Measurements from ENCODE around the gene PER1. TPM values are rescaled to one million over a fixed set of nuclear protein-coding genes. Genes with fewer than 3 reads are reported as not detected.

The PER1 gene
- total RNA-seq, 2 experiments from 2014 or later = 55.7 to 56.1 TPM

Other genes starting within 250 kb of the PER1 start
- 1 to 10 TPM; 4.0 to 4.1 TPM for gene RNF227, start 236.1 kb downstream of the PER1 start, total RNA-seq
- 1 to 10 TPM; 7.5 to 8.4 TPM for gene KCNAB3, start 222.5 kb downstream of the PER1 start, total RNA-seq
- gene TRAPPC1, start 220.5 kb downstream of the PER1 start, total RNA-seq = 100 to 1,000 TPM; 131 to 143 TPM
- 10 to 100 TPM; 45.3 to 45.7 TPM for gene CNTROB, start 220.2 kb downstream of the PER1 start, total RNA-seq
- not detected for gene GUCY2D, start 149.8 kb downstream of the PER1 start, total RNA-seq
- gene ALOX15B, start 113.3 kb downstream of the PER1 start, total RNA-seq = under 1 TPM in 1 of 2 experiments, not detected in 1; 0.08 TPM
- gene ALOX12B, start 64.7 kb downstream of the PER1 start, total RNA-seq = 1 to 10 TPM; 3.7 to 4.1 TPM
- gene ALOXE3, start 33.9 kb downstream of the PER1 start, total RNA-seq = under 1 TPM in 1 of 2 experiments, not detected in 1; 0.10 TPM
- gene HES7, start 28.3 kb downstream of the PER1 start, total RNA-seq = 1 to 10 TPM; 1.9 to 2.0 TPM
- 10 to 100 TPM; 27.7 to 28.4 TPM for gene VAMP2, start 10.5 kb upstream of the PER1 start, total RNA-seq
- gene TMEM107, start 24.0 kb upstream of the PER1 start, total RNA-seq = 10 to 100 TPM; 26.0 to 26.3 TPM
- 1 to 10 TPM; 5.1 to 5.2 TPM for gene BORCS6, start 37.8 kb upstream of the PER1 start, total RNA-seq
- gene AURKB, start 58.2 kb upstream of the PER1 start, total RNA-seq = 100 to 1,000 TPM; 177 to 181 TPM
- gene CTC1, start 95.7 kb upstream of the PER1 start, total RNA-seq = 10 to 100 TPM; 45.4 to 45.7 TPM
- gene PFAS, start 96.9 kb upstream of the PER1 start, total RNA-seq = 100 to 1,000 TPM; 187 to 192 TPM
- gene RANGRF, start 136.3 kb upstream of the PER1 start, total RNA-seq = 10 to 100 TPM; 55.1 to 55.3 TPM
- 1 to 10 TPM; 1.4 to 2.1 TPM for gene SLC25A35, start 143.0 kb upstream of the PER1 start, total RNA-seq
- not detected for gene ARHGEF15, start 157.8 kb upstream of the PER1 start, total RNA-seq
- not detected for gene ODF4, start 187.4 kb upstream of the PER1 start, total RNA-seq
- gene RPL26, start 230.8 kb upstream of the PER1 start, total RNA-seq = 1,000 to 10,000 TPM; 2,835 to 2,863 TPM
- under 1 TPM; 0.14 to 0.22 TPM for gene RNF222, start 245.4 kb upstream of the PER1 start, total RNA-seq